A549 treated with CORT108297 at 1 μM for 4 hours (cell line): ENCODE data around the gene FHOD3. TPM values are rescaled to one million over a fixed set of nuclear protein-coding genes. Genes with fewer than 3 reads are reported as not detected.

ENCODE experiments used
- total RNA-seq: library from RNA; stranded (reverse); fragments of 200-300 nt; extraction: Qiagen RNA extraction; gene quantifications from 5 replicates; pipeline ENCODE4 v1.2.3, GENCODE V29; 2022

FHOD3 gene
- total RNA-seq: 1.9 to 2.8 TPM (median 2.6 TPM) in 5 replicates

GRCh38 chr18:36297417-36298125 lies at the start of gene FHOD3:
Gene FHOD3, plus strand, starts transcription at chr18:36297713. Its CDS starts 123 bp downstream, at chr18:36297836.

GRCh38 chr18:36828630-36829361 lies 531.3 kb downstream of the FHOD3 start, which contains the start of the genes KIAA1328 and TPGS2:
Gene KIAA1328, plus strand, starts transcription at chr18:36829127. Its CDS starts 12 bp downstream, at chr18:36829139.
Gene TPGS2, minus strand, starts transcription at chr18:36829002. Its CDS starts 235 bp downstream, at chr18:36828767.

Other genes with a start within 250 kb of the FHOD3 start
- gene RPRD1A, start 230.2 kb upstream of the FHOD3 start, total RNA-seq: 16.7 to 24.5 TPM (median 22.1 TPM) in 5 replicates
- 39.6 to 57.6 TPM (median 51.0 TPM) in 5 replicates for gene SLC39A6, start 168.4 kb upstream of the FHOD3 start, total RNA-seq
- gene ELP2, start 167.8 kb upstream of the FHOD3 start, total RNA-seq: 32.6 to 38.1 TPM (median 34.9 TPM) in 5 replicates
- 2.5 to 3.7 TPM (median 3.1 TPM) in 5 replicates for gene MOCOS, start 110.2 kb upstream of the FHOD3 start, total RNA-seq